A673 (cell line): Measurements from ENCODE around the gene MAP4K4.

Source experiments
- CTCF ChIP-seq: fragments of 300-800, 200-600 bp; sonication (generic); conservative IDR thresholded peaks from 2 replicates; pipeline ENCODE4 v1.5.1; 2017; ENCODE audit warnings: low read depth, mild to moderate bottlenecking, antibody characterized with exemption, low read length, moderate library complexity, mixed read lengths
- EZH2 ChIP-seq: fragments of 200-600 bp; sonication (generic); IDR thresholded peaks from 2 replicates; pipeline ENCODE4 v1.6.1; 2017; ENCODE audit warnings: borderline replicate concordance, low read depth, mild to moderate bottlenecking, mixed read lengths, antibody characterized with exemption, low read length; ENCODE audit not compliant: poor library complexity, severe bottlenecking

- no peak for TF ChIP-seq CTCF
- no peak for TF ChIP-seq EZH2
These were observed 9.2 kb upstream of the MAP4K4 start for GRCh38 chr2:101688261-101688660.
